ENCODE measurements around the gene STK39.

- TF ChIP-seq CTCF (IDR thresholded peaks at IDR 0.05) (no peak), POLR2A (IDR thresholded peaks at IDR 0.05) (no peak)
These were observed 56.6 kb downstream of the STK39 start for GRCh38 chr2:168190590-168191336.

Measured in right lobe of liver (tissue), 4 donors.